HG03571 (cell line): ENCODE data around the gene GPD1L.
A peak's percentile ranks its signal among the peaks of the same experiment; 100 is the strongest.

Source experiments
- ATAC-seq: cut with Tn5 transposase; IDR thresholded peaks from one replicate; pipeline ENCODE4 v1.9.1; 2021; ENCODE audit not compliant: unreplicated experiment

GPD1L gene

GRCh38 chr3:32132706-32133105 lies 26.3 kb downstream of the GPD1L start:
- ATAC-seq: no peak

- no peak for ATAC-seq
Observed at GRCh38 chr3:32136703-32137102, 30.3 kb downstream of the GPD1L start.

- no peak for ATAC-seq
Observed at GRCh38 chr3:32137870-32138269, 31.4 kb downstream of the GPD1L start.

GRCh38 chr3:32138545-32139104 lies 32.2 kb downstream of the GPD1L start:
- ATAC-seq: no peak

GRCh38 chr3:32140943-32141342 lies 34.5 kb downstream of the GPD1L start:
- ATAC-seq: no peak

- peak; percentile 71 for ATAC-seq
Observed at GRCh38 chr3:32143849-32144757, 37.7 kb downstream of the GPD1L start.

- ATAC-seq: no peak
Observed at GRCh38 chr3:32146746-32147211, 40.4 kb downstream of the GPD1L start.

GRCh38 chr3:32147509-32147908 lies 41.1 kb downstream of the GPD1L start:
- no peak for ATAC-seq

- ATAC-seq: no peak
Observed at GRCh38 chr3:32147933-32148332, 41.5 kb downstream of the GPD1L start.

- ATAC-seq: no peak
Observed at GRCh38 chr3:32148351-32148750, 41.9 kb downstream of the GPD1L start.

- ATAC-seq: no peak
Observed at GRCh38 chr3:32153414-32154204, 47.2 kb downstream of the GPD1L start.

- ATAC-seq: no peak
Observed at GRCh38 chr3:32154205-32154579, 47.8 kb downstream of the GPD1L start.

- no peak for ATAC-seq
Observed at GRCh38 chr3:32155117-32155516, 48.7 kb downstream of the GPD1L start.

GRCh38 chr3:32157600-32158264 lies 51.3 kb downstream of the GPD1L start:
- no peak for ATAC-seq

GRCh38 chr3:32160706-32161214 lies 54.3 kb downstream of the GPD1L start:
- ATAC-seq: no peak

- no peak for ATAC-seq
Observed at GRCh38 chr3:32165442-32165841, 59.0 kb downstream of the GPD1L start.

GRCh38 chr3:32166654-32167053 lies 60.2 kb downstream of the GPD1L start:
- ATAC-seq: no peak

- no peak for ATAC-seq
Observed at GRCh38 chr3:32172420-32172819, 66.0 kb downstream of the GPD1L start.

- no peak for ATAC-seq
Observed at GRCh38 chr3:32175607-32176197, 69.3 kb downstream of the GPD1L start.

GRCh38 chr3:32176989-32177701 lies 70.7 kb downstream of the GPD1L start:
- ATAC-seq: no peak
